Measurements from ENCODE around the gene GADD45G.

DNA sequence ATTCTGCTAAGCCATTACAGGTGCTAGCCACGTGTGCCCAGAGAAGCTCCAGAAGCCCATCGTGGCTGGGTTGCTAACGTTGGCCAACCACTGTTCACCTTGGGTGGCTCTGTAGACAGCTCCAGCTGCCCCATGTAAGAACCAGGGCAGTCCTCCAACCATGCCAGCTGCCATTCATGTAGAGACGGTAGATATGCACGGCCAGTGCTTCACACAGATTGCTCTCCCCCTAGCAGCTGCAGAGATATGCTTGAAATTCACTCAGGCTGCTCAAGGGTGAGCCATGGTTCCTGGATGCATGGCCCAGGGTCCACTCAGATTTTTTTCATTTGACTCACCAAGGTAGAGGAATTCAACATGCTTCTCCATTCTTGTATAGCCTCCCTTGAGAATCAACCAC lies 31.0 kb downstream of the GADD45G start:
- TF ChIP-seq, protein P1, sequence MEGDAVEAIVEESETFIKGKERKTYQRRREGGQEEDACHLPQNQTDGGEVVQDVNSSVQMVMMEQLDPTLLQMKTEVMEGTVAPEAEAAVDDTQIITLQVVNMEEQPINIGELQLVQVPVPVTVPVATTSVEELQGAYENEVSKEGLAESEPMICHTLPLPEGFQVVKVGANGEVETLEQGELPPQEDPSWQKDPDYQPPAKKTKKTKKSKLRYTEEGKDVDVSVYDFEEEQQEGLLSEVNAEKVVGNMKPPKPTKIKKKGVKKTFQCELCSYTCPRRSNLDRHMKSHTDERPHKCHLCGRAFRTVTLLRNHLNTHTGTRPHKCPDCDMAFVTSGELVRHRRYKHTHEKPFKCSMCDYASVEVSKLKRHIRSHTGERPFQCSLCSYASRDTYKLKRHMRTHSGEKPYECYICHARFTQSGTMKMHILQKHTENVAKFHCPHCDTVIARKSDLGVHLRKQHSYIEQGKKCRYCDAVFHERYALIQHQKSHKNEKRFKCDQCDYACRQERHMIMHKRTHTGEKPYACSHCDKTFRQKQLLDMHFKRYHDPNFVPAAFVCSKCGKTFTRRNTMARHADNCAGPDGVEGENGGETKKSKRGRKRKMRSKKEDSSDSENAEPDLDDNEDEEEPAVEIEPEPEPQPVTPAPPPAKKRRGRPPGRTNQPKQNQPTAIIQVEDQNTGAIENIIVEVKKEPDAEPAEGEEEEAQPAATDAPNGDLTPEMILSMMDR (conservative IDR thresholded peaks at IDR 0.05; ENCODE audit: low read depth, low read length) = no peak
- TF ChIP-seq RFX5 (IDR thresholded peaks at IDR 0.05; ENCODE audit: low read depth, low read length) = no peak
- no peak for TF ChIP-seq FOS (IDR thresholded peaks at IDR 0.05; ENCODE audit: low read depth, low read length)
- TF ChIP-seq MAZ (IDR thresholded peaks at IDR 0.05; ENCODE audit: borderline replicate concordance, low read depth, low read length) = no peak
- no peak for TF ChIP-seq POLR2A (IDR thresholded peaks at IDR 0.05; ENCODE audit: low read depth, low read length)
- no peak for TF ChIP-seq RCOR1 (IDR thresholded peaks at IDR 0.05; ENCODE audit: insufficient replicate concordance, low read length)
- TF ChIP-seq NFE2L2 (IDR thresholded peaks at IDR 0.05; ENCODE audit: low read depth, low read length) = no peak
- TF ChIP-seq CEBPB (IDR thresholded peaks at IDR 0.05; ENCODE audit: low read depth, low read length) = no peak
- TF ChIP-seq MAFK (IDR thresholded peaks at IDR 0.05; ENCODE audit: low read depth, low read length) = no peak
- TF ChIP-seq BHLHE40 (IDR thresholded peaks at IDR 0.05; ENCODE audit: low read depth, low read length) = no peak
- TF ChIP-seq, protein P2, sequence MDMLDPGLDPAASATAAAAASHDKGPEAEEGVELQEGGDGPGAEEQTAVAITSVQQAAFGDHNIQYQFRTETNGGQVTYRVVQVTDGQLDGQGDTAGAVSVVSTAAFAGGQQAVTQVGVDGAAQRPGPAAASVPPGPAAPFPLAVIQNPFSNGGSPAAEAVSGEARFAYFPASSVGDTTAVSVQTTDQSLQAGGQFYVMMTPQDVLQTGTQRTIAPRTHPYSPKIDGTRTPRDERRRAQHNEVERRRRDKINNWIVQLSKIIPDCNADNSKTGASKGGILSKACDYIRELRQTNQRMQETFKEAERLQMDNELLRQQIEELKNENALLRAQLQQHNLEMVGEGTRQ (IDR thresholded peaks at IDR 0.05; ENCODE audit: low read depth, low read length) = no peak
